Thyroid gland (tissue), 4 donors: Measurements from ENCODE around the gene GRXCR2. TPM values are rescaled to one million over a fixed set of nuclear protein-coding genes. Genes with fewer than 3 reads are reported as not detected.

ENCODE experiments used
- DNase-seq, 2 donors: peaks; one replicate each; pipeline ENCODE4 v3.0.0-alpha.2; 2019
- H3K27ac ChIP-seq, 3 donors: fragments of 200-600 bp; sonication (generic); 1 replicate in 2 of 3; 2 replicates in 1 of 3; pipeline ENCODE4 v1.5.1; 2016 to 2019; ENCODE audit warnings: mild to moderate bottlenecking in 1 of 3, moderate library complexity in 1 of 3
- H3K27me3 ChIP-seq: fragments of 200-600 bp; sonication (generic); one replicate; pipeline ENCODE4 v1.5.1; 2019
- H3K36me3 ChIP-seq, 2 donors: fragments of 200-600 bp; sonication (generic); one replicate each; pipeline ENCODE4 v1.5.1; 2016 to 2019
- H3K4me1 ChIP-seq, 2 donors: fragments of 200-600 bp; sonication (generic); one replicate each; pipeline ENCODE4 v1.5.1; 2017 to 2019
- H3K4me3 ChIP-seq, 3 donors: fragments of 200-600 bp; sonication (generic); replicated peaks in 1 of 3; 1 replicate in 2 of 3; 2 replicates in 1 of 3; pipeline ENCODE4 v1.5.1; 2016; ENCODE audit warnings: mild to moderate bottlenecking in 1 of 3
- H3K9me3 ChIP-seq: fragments of 200-600 bp; sonication (generic); one replicate; pipeline ENCODE4 v1.5.1; 2017
- CTCF ChIP-seq, 6 experiments: fragments of 200-600 bp in 3 of 6; fragments of 450-650 bp in 3 of 6; sonication (generic) in 3 of 6; IDR thresholded peaks; one replicate each; pipeline ENCODE4 v1.5.1; 2016 to 2019; ENCODE audit warnings: antibody characterized with exemption in 6 of 6, mild to moderate bottlenecking in 2 of 6, inconsistent platforms in 1 of 6, moderate library complexity in 1 of 6
- POLR2A ChIP-seq, 2 donors: fragments of 450-650 bp; IDR thresholded peaks; one replicate each; pipeline ENCODE4 v1.6.1; 2017; ENCODE audit warnings: antibody characterized with exemption in 2 of 2, mild to moderate bottlenecking in 2 of 2, moderate library complexity in 1 of 2
- WGBS, 2 donors: methylation state at CpG; one replicate each; pipeline ENCODE4 v1.1.5; 2017; 5-methylcytosine and 5-hydroxymethylcytosine counted together
- intact Hi-C: fragments of 100-400 bp; cut with DNase I; formaldehyde crosslinking; loops from one replicate; pipeline ENCODE4 v1.15.1; 2023
- total RNA-seq, 4 donors: library from RNA; depleted of rRNA; stranded (reverse); fragments of >200 nt; gene quantifications; one replicate each; pipeline ENCODE4 v1.2.3, GENCODE V29; 2016

The GRXCR2 gene
- total RNA-seq, 4 donors from 2014 or later, result 0.13 TPM; not detected in 3

GRCh38 chr5:145887976-145888574 lies 15.3 kb upstream of the GRXCR2 start:
- no peaks in the 10 kb centered on the region for H3K36me3 ChIP-seq
- no peaks in the 10 kb centered on the region for H3K27me3 ChIP-seq
- no peak overlapping the region for H3K4me3 ChIP-seq
- TF ChIP-seq CTCF (IDR thresholded peaks at IDR 0.05) (peak; percentile 23 to 71 (median 51)), POLR2A (IDR thresholded peaks at IDR 0.05) (no peak)
- intact Hi-C loops, result no loop called here
- peak; percentile 43 for DNase-seq
- no peak overlapping the region for H3K27ac ChIP-seq
- H3K9me3 ChIP-seq, result no peaks in the 10 kb centered on the region
- H3K4me1 ChIP-seq, result no peaks in the 10 kb centered on the region
- WGBS, 2 donors, result 69 to 72% methylated on average over 5 of the region's 5 CpGs

GRCh38 chr5:145887217-145887616 lies 14.4 kb upstream of the GRXCR2 start:
- WGBS, 2 donors, result 79 to 84% methylated on average over 3 of the region's 3 CpGs
- H3K27ac ChIP-seq, result no peak overlapping the region
- no peak overlapping the region for H3K4me3 ChIP-seq
- intact Hi-C loops, result no loop called here
- no peaks in the 10 kb centered on the region for H3K4me1 ChIP-seq
- H3K9me3 ChIP-seq, result no peaks in the 10 kb centered on the region
- no peaks in the 10 kb centered on the region for H3K27me3 ChIP-seq
- H3K36me3 ChIP-seq, result no peaks in the 10 kb centered on the region
- DNase-seq, result no peak
- no peak for TF ChIP-seq POLR2A (IDR thresholded peaks at IDR 0.05)
- TF ChIP-seq CTCF (IDR thresholded peaks at IDR 0.05), result no peak

- WGBS, 2 donors, result 92% methylated on average over 2 of the region's 2 CpGs
- TF ChIP-seq CTCF (IDR thresholded peaks at IDR 0.05) (no peak), POLR2A (IDR thresholded peaks at IDR 0.05) (no peak)
- Histone ChIP-seq H3K4me3 (no peak overlapping the region), H3K27me3 (no peaks in the 10 kb centered on the region), H3K36me3 (no peaks in the 10 kb centered on the region), H3K27ac (no peak overlapping the region), H3K9me3 (no peaks in the 10 kb centered on the region), H3K4me1 (peaks cover 0 to 3% of the 10 kb centered on the region in 2 donors)
- no peak for DNase-seq
- intact Hi-C loops, result no loop called here
Observed at GRCh38 chr5:145874765-145875164, 2.0 kb upstream of the GRXCR2 start.

GRCh38 chr5:145872486-145872885 lies 328 bp downstream of the GRXCR2 start:
- H3K9me3 ChIP-seq, result no peaks in the 10 kb centered on the region
- H3K4me3 ChIP-seq, result no peak overlapping the region
- TF ChIP-seq CTCF (IDR thresholded peaks at IDR 0.05) (no peak), POLR2A (IDR thresholded peaks at IDR 0.05) (no peak)
- H3K27ac ChIP-seq, result no peak overlapping the region
- H3K36me3 ChIP-seq, result no peaks in the 10 kb centered on the region
- no peaks in the 10 kb centered on the region for H3K27me3 ChIP-seq
- peaks cover 0 to 3% of the 10 kb centered on the region in 2 donors for H3K4me1 ChIP-seq
- intact Hi-C loops, result no loop called here
- DNase-seq, result peak; percentile 5 to 18
- 48 to 58% methylated on average over 8 of the region's 8 CpGs for WGBS, 2 donors

GRCh38 chr5:145869753-145870152 lies 3.1 kb downstream of the GRXCR2 start:
- no peak for DNase-seq
- Histone ChIP-seq H3K4me1 (no peaks in the 10 kb centered on the region), H3K36me3 (no peaks in the 10 kb centered on the region), H3K27me3 (no peaks in the 10 kb centered on the region), H3K9me3 (no peaks in the 10 kb centered on the region), H3K4me3 (no peak overlapping the region), H3K27ac (no peak overlapping the region)
- TF ChIP-seq CTCF (IDR thresholded peaks at IDR 0.05), result no peak
- no peak for TF ChIP-seq POLR2A (IDR thresholded peaks at IDR 0.05)
- 75 to 90% methylated on average over 4 of the region's 4 CpGs for WGBS, 2 donors
- intact Hi-C loops, result no loop called here
